HL-60 (cell line): ENCODE data around the gene HOXD12.

Experiments
- DNase-seq, 2 experiments: peaks; one replicate each; pipeline ENCODE4 v3.0.0-alpha.2; 2010 to 2020; ENCODE audit warnings: low read depth in 1 of 2, low spot score in 1 of 2
- H3K27ac ChIP-seq: fragments of 250-450 bp; sonication (Bioruptor Pico); replicated peaks from 2 replicates; pipeline ENCODE4 v1.5.1; 2020; ENCODE audit warnings: mild to moderate bottlenecking, moderate library complexity
- H3K27me3 ChIP-seq: fragments of 250-450 bp; sonication (Bioruptor Pico); 2 replicates; pipeline ENCODE4 v1.5.1; 2021; ENCODE audit warnings: mild to moderate bottlenecking, moderate library complexity; ENCODE audit not compliant: insufficient read depth, poor library complexity, severe bottlenecking
- H3K4me3 ChIP-seq: replicated peaks from 2 replicates; pipeline ENCODE4 v1.5.1; 2011; ENCODE audit warnings: mild to moderate bottlenecking, control low read depth, low read length; ENCODE audit not compliant: insufficient read depth
- CTCF ChIP-seq: IDR thresholded peaks from one replicate; pipeline ENCODE4 v1.5.1; 2011; ENCODE audit warnings: low read length, control low read depth, inconsistent platforms; ENCODE audit not compliant: insufficient read depth
- GABPA ChIP-seq: IDR thresholded peaks from 2 replicates; pipeline ENCODE4 v1.6.1; 2012; ENCODE audit warnings: low read depth
- POLR2AphosphoS5 ChIP-seq: IDR thresholded peaks from 2 replicates; pipeline ENCODE4 v1.6.1; 2012; ENCODE audit warnings: low read depth
- REST ChIP-seq: IDR thresholded peaks from 2 replicates; pipeline ENCODE4 v1.6.1; 2012; ENCODE audit warnings: low read depth; ENCODE audit not compliant: insufficient replicate concordance
- SPI1 ChIP-seq: IDR thresholded peaks from 2 replicates; pipeline ENCODE4 v1.6.1; 2012; ENCODE audit warnings: low read depth, mild to moderate bottlenecking, borderline replicate concordance

Gene HOXD12

GRCh38 chr2:176133389-176133788, 33.8 kb downstream of the HOXD12 start:
- peaks cover 84% of the 10 kb centered on the region for H3K27me3 ChIP-seq
- TF ChIP-seq SPI1 (no peak), CTCF (no peak), GABPA (no peak), REST (no peak), POLR2AphosphoS5 (no peak)
- H3K27ac ChIP-seq, result no peak overlapping the region
- H3K4me3 ChIP-seq, result no peak overlapping the region
- DNase-seq, result no peak

DNA sequence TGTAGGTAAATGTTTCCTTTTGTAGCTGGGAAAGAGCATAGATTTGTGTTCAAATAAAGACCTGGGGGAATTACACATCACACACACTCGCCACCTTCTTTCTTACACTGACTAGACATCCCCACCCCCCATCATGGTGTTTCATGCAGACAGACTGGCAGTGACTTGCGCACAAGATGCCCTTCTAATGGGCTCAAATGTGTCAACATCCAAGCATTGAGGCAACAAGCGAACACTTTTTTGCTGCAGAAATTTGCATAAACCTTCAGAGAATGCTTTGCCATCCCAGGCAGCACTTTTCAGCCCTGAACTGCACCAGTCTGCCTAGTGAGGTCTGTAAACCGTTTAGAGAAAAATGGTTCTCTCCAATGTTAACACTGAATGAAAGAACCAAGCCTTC, 34.4 kb downstream of the HOXD12 start:
- TF ChIP-seq POLR2AphosphoS5 (no peak), GABPA (no peak), SPI1 (no peak), REST (no peak), CTCF (no peak)
- Histone ChIP-seq H3K4me3 (no peak overlapping the region), H3K27ac (no peak overlapping the region), H3K27me3 (peaks cover 84% of the 10 kb centered on the region)
- DNase-seq, result no peak

DNA sequence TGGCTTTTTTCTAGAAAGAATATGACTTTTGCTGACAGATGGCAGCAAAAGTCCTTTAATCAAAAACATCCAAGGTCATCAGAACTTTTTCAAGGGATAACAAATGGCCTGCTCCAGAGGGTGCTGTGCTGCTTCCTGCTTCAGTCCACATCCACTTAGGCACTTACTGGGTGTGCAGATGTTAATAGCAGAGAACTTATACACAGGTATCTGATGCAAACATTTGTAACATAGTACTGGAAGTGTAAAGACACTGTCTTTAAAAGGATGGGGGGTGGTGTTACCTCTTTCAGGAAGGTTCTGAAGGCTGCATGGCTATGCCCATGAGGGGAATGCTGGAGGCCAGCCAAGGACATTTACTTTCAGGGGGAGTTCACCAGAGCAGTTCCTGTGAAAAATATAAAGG, 35.4 kb downstream of the HOXD12 start:
- DNase-seq, result no peak
- H3K27ac ChIP-seq, result no peak overlapping the region
- no peak for TF ChIP-seq CTCF
- no peak for TF ChIP-seq POLR2AphosphoS5
- TF ChIP-seq REST, result no peak
- no peak for TF ChIP-seq SPI1
- H3K4me3 ChIP-seq, result no peak overlapping the region
- peaks cover 88% of the 10 kb centered on the region for H3K27me3 ChIP-seq
